GM18907 (cell line): ENCODE data around the gene KRT71.
"Not testable (repeated sequence)": the region's sequence is repeated elsewhere in the genome, so short reads cannot be mapped to it uniquely, and the experiment has no call there.

ENCODE experiments used
- ATAC-seq: cut with Tn5 transposase; IDR thresholded peaks from one replicate; pipeline ENCODE4 v1.9.1; 2021; ENCODE audit warnings: mild to moderate bottlenecking, moderate library complexity; ENCODE audit not compliant: unreplicated experiment

The KRT71 gene

DNA sequence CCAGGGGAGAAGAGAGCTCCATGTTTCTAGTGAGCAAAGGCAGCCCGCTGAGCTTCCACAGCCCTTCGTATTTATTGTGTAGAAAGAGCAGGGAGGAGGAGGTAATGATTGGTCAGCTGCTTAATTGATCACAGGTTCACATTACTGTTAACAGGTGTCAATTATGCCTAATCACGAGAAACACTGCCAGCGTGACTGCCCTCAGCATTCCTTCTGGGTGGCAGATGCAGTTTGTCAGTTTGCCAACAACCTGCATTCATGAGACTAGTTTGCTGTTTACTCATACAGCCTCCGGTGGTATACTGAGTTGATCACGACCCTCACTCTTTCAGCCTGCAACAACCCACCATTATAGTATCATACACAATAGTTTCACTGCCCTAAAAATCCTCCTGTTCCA lies 52.4 kb downstream of the KRT71 start:
- ATAC-seq: not testable (repeated sequence)

DNA sequence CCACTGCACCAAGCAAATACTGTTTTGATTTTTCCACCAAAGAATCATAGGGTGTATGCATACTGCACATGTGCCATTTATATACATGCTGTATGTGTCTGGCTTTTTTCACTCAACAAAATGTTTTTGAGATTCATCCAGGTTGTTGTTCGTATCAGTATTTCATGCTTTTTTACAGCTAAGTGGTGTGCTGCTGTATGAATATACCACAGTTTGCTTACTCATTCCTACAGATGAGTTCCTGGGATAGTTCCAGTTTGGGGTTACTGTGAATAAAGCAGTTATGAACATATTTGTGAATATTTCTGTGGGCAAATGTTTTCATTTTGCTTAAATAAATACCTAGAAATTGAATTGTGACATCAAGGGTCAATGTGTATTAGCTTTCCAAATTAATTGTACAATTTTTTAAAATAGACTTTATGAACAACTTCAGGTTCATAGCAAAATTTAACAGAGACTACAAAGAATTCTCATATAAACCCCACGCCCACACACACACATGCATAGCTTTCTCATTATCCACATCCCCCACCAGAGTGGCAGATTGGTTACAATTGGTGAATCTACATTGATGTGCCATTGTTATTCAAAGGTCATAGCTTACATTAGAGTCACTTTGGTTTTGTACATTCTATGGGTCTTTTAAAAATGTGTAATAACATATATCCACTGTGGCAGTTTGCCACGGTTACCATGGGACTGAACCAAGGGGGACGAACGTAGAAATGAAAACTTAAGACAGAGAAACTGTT lies 53.0 kb downstream of the KRT71 start:
- ATAC-seq: no peak

DNA sequence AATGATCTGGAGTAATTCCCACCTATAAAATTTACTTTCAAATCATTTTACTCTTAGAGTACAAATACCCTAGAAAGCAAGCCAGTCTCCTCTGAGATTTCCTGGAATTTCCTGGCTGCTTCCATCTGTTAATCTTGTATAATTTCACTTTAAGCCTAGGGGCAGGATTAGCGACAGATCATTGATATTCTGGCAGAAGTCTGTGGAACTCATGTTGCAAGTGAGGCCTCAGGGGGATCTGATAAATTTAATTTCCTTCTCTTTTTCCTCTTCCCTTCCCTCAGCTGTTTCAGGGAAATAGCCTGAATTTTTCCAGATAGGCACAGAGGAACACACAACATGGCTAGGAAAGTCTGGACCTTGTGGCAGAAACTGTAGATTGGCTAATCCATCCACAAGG lies 54.0 kb downstream of the KRT71 start:
- ATAC-seq: no peak

DNA sequence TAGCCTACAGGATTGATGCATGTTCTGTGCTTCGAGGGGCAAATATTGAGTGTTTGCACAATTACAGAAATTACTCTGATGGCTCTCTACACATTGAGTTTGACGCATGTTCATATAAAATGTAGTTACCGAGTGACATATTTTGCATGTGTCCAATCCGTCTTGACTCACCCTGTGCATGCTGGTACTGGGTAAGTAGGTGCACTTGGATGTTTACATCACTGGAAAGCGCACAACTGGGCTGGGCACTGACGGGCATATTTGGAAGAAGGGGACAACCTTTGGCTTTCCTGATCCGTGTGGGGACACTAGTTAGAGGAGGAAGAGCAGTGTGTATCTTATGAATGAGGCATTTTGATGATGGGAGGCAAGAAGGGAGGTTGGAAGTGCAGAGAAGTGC lies 55.0 kb downstream of the KRT71 start:
- no peak for ATAC-seq

DNA sequence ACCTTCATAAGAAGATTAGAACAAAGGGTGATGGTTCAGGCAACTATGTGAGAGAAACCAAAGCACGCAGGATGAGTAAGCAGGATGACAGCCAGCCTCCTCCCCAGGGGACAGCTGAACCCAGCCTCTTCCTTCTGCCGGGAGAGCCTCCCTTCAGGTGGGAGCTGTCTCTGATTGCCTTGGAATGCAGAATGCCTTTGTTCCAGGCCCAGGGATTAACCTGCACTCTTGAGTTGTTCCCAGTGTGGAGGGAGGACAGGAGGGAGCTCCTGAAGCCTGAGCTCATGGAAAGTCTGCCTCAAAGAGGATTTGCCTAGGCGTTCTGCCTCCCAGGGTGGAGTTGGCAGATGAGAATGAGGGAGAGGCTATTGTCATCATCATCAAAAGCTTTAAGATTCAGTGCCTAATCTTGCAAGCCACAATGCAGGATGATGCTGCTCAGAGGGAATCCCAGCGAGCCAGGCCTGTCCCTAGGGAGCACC lies 56.3 kb downstream of the KRT71 start:
- no peak for ATAC-seq

DNA sequence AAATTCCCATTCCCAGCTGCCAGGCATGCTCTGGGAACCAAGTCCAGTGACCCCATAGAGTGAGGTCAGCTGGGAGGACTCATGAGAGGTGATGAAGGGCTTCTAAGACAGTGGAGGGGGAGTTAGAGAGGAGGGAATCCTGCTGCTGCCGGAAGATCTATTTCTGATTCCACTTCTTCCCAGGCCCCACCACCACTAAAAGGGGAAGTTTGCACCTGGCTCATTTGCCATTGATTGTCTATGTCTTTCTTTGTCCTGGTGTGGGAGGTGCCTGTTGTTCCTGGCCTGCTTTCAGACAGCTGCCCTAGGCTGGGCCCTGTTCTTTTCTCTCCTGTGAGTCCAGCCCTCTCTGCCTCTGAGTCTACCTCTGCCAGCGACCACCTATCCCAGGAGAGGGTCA lies 56.9 kb downstream of the KRT71 start:
- ATAC-seq: no peak

DNA sequence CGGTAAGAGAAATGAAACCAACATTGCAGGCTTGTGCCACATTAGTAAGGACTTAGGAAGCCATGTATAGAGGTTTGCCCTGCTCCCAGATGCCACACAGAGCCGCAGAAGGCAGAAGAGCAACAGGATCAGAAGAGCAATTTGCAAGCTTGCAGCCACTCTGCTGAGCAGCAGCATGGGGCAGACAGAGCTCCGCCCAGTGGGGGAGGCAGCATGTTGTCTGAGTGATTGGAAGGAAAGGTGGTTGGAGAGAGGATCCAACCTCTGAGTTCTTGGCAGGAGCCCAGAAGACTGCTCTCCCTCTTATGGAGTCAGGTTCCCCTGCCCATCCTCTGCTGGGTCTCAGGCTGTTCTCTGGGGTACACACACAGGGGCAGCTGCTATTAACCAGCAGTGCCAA lies 57.6 kb downstream of the KRT71 start:
- no peak for ATAC-seq

DNA sequence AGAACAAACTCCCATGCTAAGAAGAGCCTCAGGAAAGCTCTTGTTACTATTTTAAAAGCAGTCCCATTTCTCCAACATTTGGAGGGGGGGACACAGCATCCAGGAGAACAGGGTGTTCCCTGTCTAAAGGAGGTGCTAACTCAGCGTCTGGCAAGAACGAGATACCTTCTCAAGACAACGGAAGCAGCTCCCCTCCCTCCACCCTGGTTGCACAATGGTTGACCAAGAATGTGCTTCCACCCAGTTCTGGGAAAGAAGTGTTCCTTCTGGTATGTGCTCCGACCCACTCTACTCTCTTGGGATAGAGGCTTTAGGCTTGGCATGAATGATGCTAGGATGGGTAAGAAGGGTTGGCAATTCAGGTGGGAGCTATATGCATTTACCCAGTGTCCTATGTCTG lies 58.4 kb downstream of the KRT71 start:
- no peak for ATAC-seq

DNA sequence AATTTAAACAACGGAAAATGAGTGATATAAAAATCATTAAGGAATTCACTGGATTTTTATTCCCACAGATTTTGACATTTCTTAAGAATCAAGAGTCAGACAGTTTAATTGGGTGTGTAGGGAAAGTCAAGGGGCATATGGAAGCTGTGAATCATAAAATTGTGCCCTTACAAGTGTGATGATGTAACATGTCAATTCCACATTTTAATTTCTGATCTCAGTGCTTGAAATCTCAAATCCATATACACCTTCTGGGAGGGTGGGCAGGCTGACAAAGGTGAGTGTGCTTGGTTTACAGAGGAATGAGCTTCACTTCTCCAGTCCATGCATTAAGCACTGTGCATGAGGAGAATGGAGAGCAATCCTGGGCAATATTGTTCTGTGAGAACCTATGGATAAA lies 58.8 kb downstream of the KRT71 start:
- ATAC-seq: no peak
